H1 (cell line): ENCODE results near the gene POLD4. TPM values are rescaled to one million over a fixed set of nuclear protein-coding genes. Genes with fewer than 3 reads are reported as not detected.
"Not testable (repeated sequence)": the region's sequence is repeated elsewhere in the genome, so short reads cannot be mapped to it uniquely, and the experiment has no call there.

Experiments
- CTCF ChIA-PET: fragments of 300-600 bp; sonication (Branson Sonifier 250); formaldehyde crosslinking; loops from one replicate; lab custom pipeline; 2021; ENCODE audit not compliant: partially characterized antibody; lab: Charles Lee
- POLR2A ChIA-PET: fragments of 300-600 bp; sonication (Branson Sonifier 250); formaldehyde crosslinking; loops from one replicate; lab custom pipeline; 2021; ENCODE audit warnings: inconsistent platforms; ENCODE audit not compliant: partially characterized antibody; lab: Charles Lee
- DNase-seq, 2 experiments: peaks; one replicate each; pipeline versions ENCODE4 v3.0.0 to v3.0.0-alpha.2; 2010 to 2022; ENCODE audit warnings: low spot score in 2 of 2, low read depth in 1 of 2, mixed read lengths in 1 of 2
- FAIRE-seq: peaks from 2 replicates; lab custom pipeline; 2011; peaks lifted over from hg19 to GRCh38; lab: Jason Lieb, UNC
- H2AFZ ChIP-seq: 2 replicates; pipeline ENCODE4 v1.8.1; 2012; ENCODE audit warnings: low read length, inconsistent platforms
- H2AK5ac ChIP-seq: 2 replicates; pipeline ENCODE4 v1.6.1; 2013; ENCODE audit warnings: low read depth, low read length
- H2BK120ac ChIP-seq: replicated peaks from 2 replicates; pipeline ENCODE3; 2013; ENCODE audit warnings: low read depth, low read length, inconsistent platforms
- H2BK12ac ChIP-seq: 2 replicates; pipeline ENCODE4 v1.6.1; 2013; ENCODE audit warnings: low read depth, low read length
- H2BK15ac ChIP-seq: 2 replicates; pipeline ENCODE4 v1.6.1; 2013; ENCODE audit warnings: low read length
- H2BK20ac ChIP-seq: 2 replicates; pipeline ENCODE4 v1.6.1; 2013; ENCODE audit warnings: low read length
- H2BK5ac ChIP-seq: 2 replicates; pipeline ENCODE4 v1.6.1; 2013; ENCODE audit warnings: low read depth, low read length
- H3K14ac ChIP-seq: 2 replicates; pipeline ENCODE4 v1.6.1; 2013; ENCODE audit warnings: inconsistent platforms; ENCODE audit not compliant: insufficient read length
- H3K18ac ChIP-seq: 2 replicates; pipeline ENCODE4 v1.6.1; 2013; ENCODE audit warnings: low read length; ENCODE audit errors: extremely low read depth
- H3K23ac ChIP-seq: 2 replicates; pipeline ENCODE4 v1.6.1; 2013; ENCODE audit warnings: inconsistent platforms; ENCODE audit not compliant: insufficient read length
- H3K23me2 ChIP-seq: 2 replicates; pipeline ENCODE4 v1.6.1; 2013; ENCODE audit warnings: low read depth, low read length
- H3K27ac ChIP-seq: 2 replicates; pipeline ENCODE4 v1.6.1; 2011; ENCODE audit warnings: low read depth, low read length, inconsistent platforms
- H3K27me3 ChIP-seq, 4 experiments: replicated peaks in 1 of 4; 1 replicate in 1 of 4; 2 replicates in 3 of 4; pipeline versions ENCODE4 v1.6.1 to v1.8.1; 2011 to 2013; ENCODE audit warnings: low read length in 3 of 4, mild to moderate bottlenecking in 3 of 4, inconsistent platforms in 2 of 4, mixed read lengths in 2 of 4, moderate library complexity in 1 of 4; ENCODE audit not compliant: control insufficient read depth in 3 of 4, insufficient read depth in 3 of 4; ENCODE audit errors: extremely low read depth in 1 of 4
- H3K36me3 ChIP-seq, 4 experiments: 2 replicates each; pipeline versions ENCODE4 v1.6.1 to v1.8.1; 2011 to 2013; ENCODE audit warnings: mild to moderate bottlenecking in 4 of 4, low read length in 3 of 4, moderate library complexity in 2 of 4, control low read depth in 1 of 4, inconsistent platforms in 1 of 4; ENCODE audit not compliant: insufficient read depth in 4 of 4, control insufficient read depth in 2 of 4
- H3K4ac ChIP-seq: replicated peaks from 2 replicates; pipeline ENCODE3; 2013; ENCODE audit warnings: low read length, low read depth, mixed read lengths, inconsistent platforms; ENCODE audit not compliant: insufficient read length
- H3K4me1 ChIP-seq, 4 experiments: replicated peaks in 1 of 4; 1 replicate in 1 of 4; 2 replicates in 3 of 4; pipeline versions ENCODE4 v1.6.1 to v1.8.1; 2011 to 2013; ENCODE audit warnings: low read length in 3 of 4, inconsistent platforms in 2 of 4, mixed read lengths in 1 of 4; ENCODE audit not compliant: insufficient read depth in 4 of 4, control insufficient read depth in 3 of 4
- H3K4me2 ChIP-seq, 2 experiments: 2 replicates each; pipeline versions ENCODE4 v1.6.1 to v1.8.1; 2011 to 2013; ENCODE audit warnings: low read depth in 2 of 2, low read length in 2 of 2, control low read depth in 1 of 2, inconsistent platforms in 1 of 2, mild to moderate bottlenecking in 1 of 2; ENCODE audit not compliant: insufficient read depth in 1 of 2
- H3K4me3 ChIP-seq, 4 experiments: fragments of 200-600, 300-600 bp in 1 of 4; sonication (generic), shearing (Covaris generic), sonication (Bioruptor Twin) in 1 of 4; 2 replicates each; pipeline versions ENCODE4 v1.5.1 to v1.8.1; 2011 to 2016; ENCODE audit warnings: low read length in 4 of 4, low read depth in 3 of 4, control low read depth in 2 of 4, inconsistent platforms in 2 of 4, mild to moderate bottlenecking in 2 of 4, mixed read lengths in 1 of 4, moderate library complexity in 1 of 4; ENCODE audit not compliant: insufficient read depth in 2 of 4; ENCODE audit errors: extremely low read depth in 1 of 4
- H3K56ac ChIP-seq: replicated peaks from 2 replicates; pipeline ENCODE3; 2013; ENCODE audit warnings: low read depth, mild to moderate bottlenecking, mixed read lengths, low read length, inconsistent platforms; ENCODE audit not compliant: insufficient read length
- H3K79me1 ChIP-seq: 2 replicates; pipeline ENCODE4 v1.6.1; 2013; ENCODE audit warnings: low read depth, low read length, control low read depth
- H3K79me2 ChIP-seq, 2 experiments: 2 replicates each; pipeline versions ENCODE4 v1.6.1 to v1.8.1; 2012 to 2013; ENCODE audit warnings: low read length in 2 of 2, mild to moderate bottlenecking in 2 of 2, inconsistent platforms in 1 of 2; ENCODE audit not compliant: insufficient read depth in 2 of 2, control insufficient read depth in 1 of 2
- H3K9ac ChIP-seq, 4 experiments: replicated peaks in 1 of 4; 1 replicate in 1 of 4; 2 replicates in 3 of 4; pipeline versions ENCODE4 v1.6.1 to v1.8.1; 2011 to 2013; ENCODE audit warnings: low read depth in 3 of 4, low read length in 3 of 4, control low read depth in 2 of 4, mild to moderate bottlenecking in 2 of 4, moderate library complexity in 2 of 4, inconsistent platforms in 1 of 4; ENCODE audit errors: extremely low read depth in 1 of 4
- H3K9me3 ChIP-seq, 2 experiments: 2 replicates each; pipeline versions ENCODE4 v1.6.1 to v1.8.1; 2012 to 2013; ENCODE audit warnings: mild to moderate bottlenecking in 2 of 2, moderate library complexity in 2 of 2, control low read depth in 1 of 2, inconsistent platforms in 1 of 2, low read depth in 1 of 2, low read length in 1 of 2, mixed read lengths in 1 of 2; ENCODE audit not compliant: insufficient read depth in 2 of 2
- H4K20me1 ChIP-seq, 2 experiments: replicated peaks in 1 of 2; 2 replicates each; pipeline versions ENCODE3 to v1.8.1; 2011 to 2013; ENCODE audit warnings: inconsistent platforms in 2 of 2, low read length in 2 of 2, mild to moderate bottlenecking in 1 of 2; ENCODE audit not compliant: insufficient read depth in 2 of 2, control insufficient read depth in 1 of 2
- H4K5ac ChIP-seq: 2 replicates; pipeline ENCODE4 v1.6.1; 2013; ENCODE audit warnings: low read length, low read depth, mixed read lengths, inconsistent platforms; ENCODE audit not compliant: insufficient read length
- H4K8ac ChIP-seq: 2 replicates; pipeline ENCODE4 v1.8.0; 2013; ENCODE audit warnings: mild to moderate bottlenecking, moderate library complexity, low read length, inconsistent platforms; ENCODE audit not compliant: insufficient read depth; ENCODE audit errors: extremely low read depth
- H4K91ac ChIP-seq: replicated peaks from 2 replicates; pipeline ENCODE3; 2013; ENCODE audit warnings: low read length, mixed read lengths, inconsistent platforms; ENCODE audit not compliant: insufficient read length
- WGBS, 2 experiments: shearing (Covaris generic) in 1 of 2; methylation state at CpG; one replicate each; pipeline versions ENCODE4 v1.1.6 to v1.1.7; 2013 to 2015; ENCODE audit warnings: low lambda C conversion rate in 2 of 2, mixed read lengths in 2 of 2, inconsistent platforms in 1 of 2, low coverage in 1 of 2, missing lambda C conversion rate in 1 of 2; ENCODE audit not compliant: insufficient replicate concordance in 2 of 2, insufficient coverage in 1 of 2, insufficient read length in 1 of 2; ENCODE audit errors: extremely low coverage in 1 of 2, missing lambda C conversion rate in 1 of 2; 5-methylcytosine and 5-hydroxymethylcytosine counted together
- polyA plus RNA-seq, 7 experiments: library from polyadenylated mRNA; depleted of rRNA in 3 of 7; stranded (reverse) in 5 of 7; unstranded in 2 of 7; fragments of >200 nt in 5 of 7; fragments of 200-250 nt in 2 of 7; gene quantifications; 1 replicate in 5 of 7; 2 replicates in 1 of 7; 4 replicates in 1 of 7; pipeline versions ENCODE4 v1.2.1 to v1.2.3, GENCODE V29; 2011 to 2013; ENCODE audit warnings: missing spikeins in 2 of 7, mixed read lengths in 2 of 7
- total RNA-seq: library from RNA; stranded (reverse); fragmentation: NEBNext Ultra II Directional; extraction: Animal tissue kit (Norgen Biotek cat#: 25700); gene quantifications from 2 replicates; pipeline ENCODE4 v1.2.1, GENCODE V29; 2021

POLD4 gene
- total and polyA plus RNA-seq, 2 of the 8 experiments (the other 6 are each of a cell fraction or from before 2014, with no cell fraction given) = 21.2 to 46.7 TPM

DNA sequence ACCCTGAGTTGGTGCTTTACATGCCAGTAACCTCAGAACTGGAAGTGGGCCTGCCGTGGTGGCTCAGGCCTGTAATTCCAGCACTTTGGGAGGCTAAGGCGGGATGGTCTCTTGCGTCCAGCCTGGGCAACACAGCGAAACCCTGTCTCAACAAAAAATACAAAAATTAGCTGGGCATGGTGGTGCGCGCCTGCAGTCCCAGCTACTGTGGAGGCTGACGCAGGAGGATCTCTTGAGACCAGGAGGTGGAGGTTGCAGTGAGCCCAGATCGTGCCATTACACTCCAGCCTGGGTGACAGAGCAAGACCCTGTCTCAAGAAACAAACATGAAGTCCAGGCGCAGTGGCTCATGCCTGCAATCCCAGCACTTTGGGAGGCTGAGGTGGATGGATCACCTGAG, 49.7 kb upstream of the POLD4 start:
- H3K4me1 ChIP-seq, H3K14ac ChIP-seq, H3K79me1 ChIP-seq, H3K9me3 ChIP-seq, H4K91ac ChIP-seq, H4K5ac ChIP-seq, H3K27ac ChIP-seq, H3K9ac ChIP-seq, H2BK5ac ChIP-seq, DNase-seq, H3K23me2 ChIP-seq, H3K18ac ChIP-seq, H2BK120ac ChIP-seq, H2AFZ ChIP-seq, H3K56ac ChIP-seq, H3K27me3 ChIP-seq, FAIRE-seq, H3K23ac ChIP-seq, H2BK20ac ChIP-seq, H2AK5ac ChIP-seq, H3K79me2 ChIP-seq, H3K4me3 ChIP-seq, H3K4ac ChIP-seq, H3K4me2 ChIP-seq: not testable (repeated sequence)
- peak overlapping the region; percentile 81; the same call in 1 of the 2 replicates for H2BK12ac ChIP-seq
- H4K8ac ChIP-seq = peak overlapping the region; percentile 51; the same call in 1 of the 2 replicates
- H3K36me3 ChIP-seq = peaks cover 6 to 13% (median 12%) of the 10 kb centered on the region in 4 experiments; a peak in 6 of 8 replicates
- peaks cover 0 to 10% of the 10 kb centered on the region in 2 experiments for H4K20me1 ChIP-seq
- POLR2A ChIA-PET = interaction anchor here (0.8 to 4.3 kb wide), 8 partner anchors 8 to 90 kb away, joined by 3 to 31 read pairs (median 6); partner anchors contain the start of genes PTPRCAP and RAD9A
- CTCF ChIA-PET = interaction anchor here (1.1 to 4.9 kb wide), 6 partner anchors 12 to 72 kb away, joined by 4 to 25 read pairs (median 12); partner anchors contain the start of genes POLD4 and RAD9A
- 94% methylated on average over 9 of the region's 9 CpGs; no CpG with 5 or more reads in 1 of the 2 experiments for WGBS, 2 experiments
- peak overlapping the region; percentile 46; the same call in 1 of the 2 replicates for H2BK15ac ChIP-seq
